Measurements from ENCODE around the gene ANO10.
A peak's percentile ranks its signal among the peaks of the same experiment; 100 is the strongest.

Gene ANO10

GRCh38 chr3:43415088-43415487, 206.7 kb downstream of the ANO10 start:
- DNase-seq (ENCODE audit: low read depth) = no peak

GRCh38 chr3:43413676-43414368, 208.0 kb downstream of the ANO10 start:
- no peak for DNase-seq (ENCODE audit: low read depth)

- no peak for DNase-seq (ENCODE audit: low read depth)
Measured at GRCh38 chr3:43411429-43411828, 210.4 kb downstream of the ANO10 start.

GRCh38 chr3:43410592-43410991, 211.2 kb downstream of the ANO10 start:
- DNase-seq (ENCODE audit: low read depth) = no peak

- no peak for DNase-seq (ENCODE audit: low read depth)
Measured at GRCh38 chr3:43409506-43409905, 212.3 kb downstream of the ANO10 start.

- DNase-seq (ENCODE audit: low read depth) = no peak
Measured at GRCh38 chr3:43406643-43407023, 215.2 kb downstream of the ANO10 start.

GRCh38 chr3:43405888-43406642, 215.7 kb downstream of the ANO10 start:
- no peak for DNase-seq (ENCODE audit: low read depth)

- DNase-seq (ENCODE audit: low read depth) = no peak
Measured at GRCh38 chr3:43400781-43401730, 220.8 kb downstream of the ANO10 start.

- DNase-seq (ENCODE audit: low read depth) = no peak
Measured at GRCh38 chr3:43400167-43400566, 221.6 kb downstream of the ANO10 start.

- DNase-seq (ENCODE audit: low read depth) = no peak
Measured at GRCh38 chr3:43399034-43399433, 222.8 kb downstream of the ANO10 start.

GRCh38 chr3:43394041-43394554, 227.7 kb downstream of the ANO10 start:
- peak; percentile 14 for DNase-seq (ENCODE audit: low read depth)

GRCh38 chr3:43391621-43392020, 230.2 kb downstream of the ANO10 start:
- DNase-seq (ENCODE audit: low read depth) = no peak

GRCh38 chr3:43390255-43390588, 231.6 kb downstream of the ANO10 start:
- DNase-seq (ENCODE audit: low read depth) = no peak

GRCh38 chr3:43389388-43390254, 232.2 kb downstream of the ANO10 start:
- peak; percentile 27 for DNase-seq (ENCODE audit: low read depth)

GRCh38 chr3:43388915-43389314, 232.9 kb downstream of the ANO10 start:
- no peak for DNase-seq (ENCODE audit: low read depth)

GRCh38 chr3:43388175-43388574, 233.6 kb downstream of the ANO10 start:
- no peak for DNase-seq (ENCODE audit: low read depth)

- peak; percentile 40 for DNase-seq (ENCODE audit: low read depth)
Measured at GRCh38 chr3:43379343-43379742, 242.5 kb downstream of the ANO10 start.

GRCh38 chr3:43378066-43378935, 243.5 kb downstream of the ANO10 start:
- DNase-seq (ENCODE audit: low read depth) = no peak

- DNase-seq (ENCODE audit: low read depth) = no peak
Measured at GRCh38 chr3:43373560-43373928, 248.3 kb downstream of the ANO10 start.

GRCh38 chr3:43372809-43373559, 248.8 kb downstream of the ANO10 start:
- DNase-seq (ENCODE audit: low read depth) = no peak

Data from stromal cell of bone marrow (primary cell).